SK-N-SH (cell line): ENCODE results near the gene MUC12. TPM values are rescaled to one million over a fixed set of nuclear protein-coding genes. Genes with fewer than 3 reads are reported as not detected.

Experiments used
- CTCF ChIA-PET: fragments of 300-600, 350-600 bp; formaldehyde crosslinking; extraction: SDS; loops from one replicate; lab custom pipeline; 2021; lab: Yijun Ruan, JAX
- POLR2A ChIA-PET: fragments of 350-600 bp; sonication (Branson Sonifier 250); formaldehyde crosslinking; extraction: SDS; loops from one replicate; lab custom pipeline; 2020; ENCODE audit warnings: antibody characterized with exemption, inconsistent platforms; lab: Yijun Ruan, JAX
- DNase-seq: peaks from one replicate; pipeline ENCODE4 v3.0.0; 2012
- H2AFZ ChIP-seq: fragments of 200-600 bp; sonication (generic); 2 replicates; pipeline ENCODE4 v1.8.1; 2016; ENCODE audit warnings: antibody characterized with exemption, mild to moderate bottlenecking, low read depth
- H3F3A ChIP-seq: fragments of 200-600 bp; sonication (generic); replicated peaks from 2 replicates; pipeline ENCODE3; 2016; ENCODE audit warnings: antibody characterized with exemption, mild to moderate bottlenecking; ENCODE audit not compliant: insufficient read depth
- H3K27ac ChIP-seq, 2 experiments: fragments of 200-500 bp in 1 of 2; fragments of 200-600 bp in 1 of 2; sonication (Bioruptor generic) in 1 of 2; sonication (generic), shearing (Covaris generic) in 1 of 2; 2 replicates each; pipeline versions ENCODE4 v1.5.1 to v1.6.1; 2014 to 2016; ENCODE audit warnings: low read depth in 2 of 2, inconsistent platforms in 1 of 2, low read length in 1 of 2, mild to moderate bottlenecking in 1 of 2, mixed read lengths in 1 of 2
- H3K27me3 ChIP-seq: fragments of 200-600 bp; sonication (generic), shearing (Covaris generic); 2 replicates; pipeline ENCODE4 v1.6.1; 2016; ENCODE audit warnings: mixed run types; ENCODE audit not compliant: insufficient read depth
- H3K36me3 ChIP-seq, 2 experiments: fragments of 200-500 bp in 1 of 2; fragments of 200-600 bp in 1 of 2; sonication (Bioruptor generic) in 1 of 2; sonication (generic) in 1 of 2; replicated peaks in 1 of 2; 2 replicates each; pipeline versions ENCODE3 to v1.5.1; 2014 to 2016; ENCODE audit warnings: low read length in 1 of 2, mild to moderate bottlenecking in 1 of 2; ENCODE audit not compliant: insufficient read depth in 2 of 2, control insufficient read depth in 1 of 2
- H3K4me1 ChIP-seq, 2 experiments: fragments of 200-500 bp in 1 of 2; fragments of 200-600 bp in 1 of 2; sonication (Bioruptor generic) in 1 of 2; sonication (generic), shearing (Covaris generic) in 1 of 2; 2 replicates each; pipeline versions ENCODE4 v1.5.1 to v1.6.1; 2014 to 2016; ENCODE audit warnings: low read depth in 1 of 2, low read length in 1 of 2, mixed run types in 1 of 2; ENCODE audit not compliant: insufficient read depth in 2 of 2, control insufficient read depth in 1 of 2
- H3K4me2 ChIP-seq: fragments of 200-600 bp; sonication (generic), shearing (Covaris generic); 2 replicates; pipeline ENCODE4 v1.6.1; 2017; ENCODE audit warnings: mixed run types
- H3K4me3 ChIP-seq, 2 experiments: fragments of 200-500 bp in 1 of 2; fragments of 200-600 bp in 1 of 2; sonication (Bioruptor generic) in 1 of 2; sonication (generic), shearing (Covaris generic) in 1 of 2; 2 replicates each; pipeline versions ENCODE4 v1.5.1 to v1.8.1; 2014 to 2016; ENCODE audit warnings: low read depth in 2 of 2, inconsistent platforms in 1 of 2, low read length in 1 of 2, mild to moderate bottlenecking in 1 of 2, mixed read lengths in 1 of 2, moderate library complexity in 1 of 2
- H3K79me2 ChIP-seq: fragments of 200-600 bp; sonication (generic); 2 replicates; pipeline ENCODE4 v1.8.1; 2017; ENCODE audit warnings: mild to moderate bottlenecking; ENCODE audit not compliant: insufficient read depth
- H3K9ac ChIP-seq: fragments of 200-600 bp; sonication (generic); 2 replicates; pipeline ENCODE4 v1.6.1; 2017; ENCODE audit warnings: mixed run types
- H3K9me2 ChIP-seq: fragments of 200-600 bp; sonication (generic); 2 replicates; pipeline ENCODE4 v1.6.1; 2017; ENCODE audit warnings: mixed run types
- H3K9me3 ChIP-seq: fragments of 200-600 bp; sonication (generic); 2 replicates; pipeline ENCODE4 v1.6.1; 2017; ENCODE audit warnings: mixed run types, mild to moderate bottlenecking, moderate library complexity
- H4K20me1 ChIP-seq: fragments of 200-600 bp; sonication (generic); 2 replicates; pipeline ENCODE4 v1.6.1; 2017; ENCODE audit warnings: mild to moderate bottlenecking, mixed run types; ENCODE audit not compliant: insufficient read depth
- CHD2 ChIP-seq: fragments of 150-350 bp; IDR thresholded peaks from 2 replicates; pipeline ENCODE4 v1.6.1; 2018; ENCODE audit warnings: low read length; ENCODE audit not compliant: partially characterized antibody
- EZH2phosphoT487 ChIP-seq: fragments of 200-600 bp; sonication (generic); IDR thresholded peaks from 2 replicates; pipeline ENCODE4 v1.6.1; 2017; ENCODE audit warnings: low read depth, mixed run types, mild to moderate bottlenecking, antibody characterized with exemption, moderate library complexity, borderline replicate concordance
- FOSL2 ChIP-seq: IDR thresholded peaks from 2 replicates; pipeline ENCODE4 v1.4.0; 2012; ENCODE audit warnings: low read depth, mild to moderate bottlenecking, moderate library complexity, borderline replicate concordance
- FOXJ3 ChIP-seq: sonication (generic); formaldehyde crosslinking; IDR thresholded peaks from 2 replicates; pipeline ENCODE4 v1.5.1; 2020; ENCODE audit warnings: mild to moderate bottlenecking, missing genetic modification reagents
- GATA2 ChIP-seq: sonication (generic); formaldehyde crosslinking; IDR thresholded peaks from 2 replicates; pipeline ENCODE4 v1.5.0; 2020; ENCODE audit warnings: mild to moderate bottlenecking, missing genetic modification reagents
- JUND ChIP-seq: IDR thresholded peaks from 2 replicates; pipeline ENCODE4 v1.4.0; 2012
- MXI1 ChIP-seq: IDR thresholded peaks from 2 replicates; pipeline ENCODE4 v1.6.1; 2012; ENCODE audit warnings: mild to moderate bottlenecking, low read depth, low read length, improper control_type of control experiment
- POLR2AphosphoS5 ChIP-seq: IDR thresholded peaks from 2 replicates; pipeline ENCODE4 v1.6.1; 2012; ENCODE audit warnings: low read depth, low read length
- RAD21 ChIP-seq: IDR thresholded peaks from 2 replicates; pipeline ENCODE4 v1.6.1; 2012; ENCODE audit warnings: mild to moderate bottlenecking, low read length
- RXRA ChIP-seq: IDR thresholded peaks from 2 replicates; pipeline ENCODE4 v1.4.0; 2012; ENCODE audit warnings: low read depth, mild to moderate bottlenecking, borderline replicate concordance
- SIN3A ChIP-seq: IDR thresholded peaks from 2 replicates; pipeline ENCODE4 v1.6.1; 2012; ENCODE audit warnings: low read depth, mild to moderate bottlenecking, low read length, moderate library complexity, borderline replicate concordance
- SMC3 ChIP-seq: IDR thresholded peaks from 2 replicates; pipeline ENCODE4 v1.6.1; 2012; ENCODE audit warnings: low read depth, low read length, improper control_type of control experiment
- TEAD4 ChIP-seq: IDR thresholded peaks from 2 replicates; pipeline ENCODE4 v1.4.0; 2012; ENCODE audit warnings: mild to moderate bottlenecking, borderline replicate concordance; ENCODE audit not compliant: insufficient read depth
- WGBS: methylation state at CpG from one replicate; pipeline ENCODE4 v1.1.6; 2017; ENCODE audit warnings: low lambda C conversion rate; 5-methylcytosine and 5-hydroxymethylcytosine counted together
- polyA plus RNA-seq, 3 experiments: library from polyadenylated mRNA; depleted of rRNA; stranded (reverse); fragments of >200 nt; gene quantifications; 2 replicates each; pipeline ENCODE4 v1.2.3, GENCODE V29; 2012
- TF ChIP-seq, protein P1 (sequence below): fragments of 150-350 bp; IDR thresholded peaks from 2 replicates; pipeline ENCODE4 v1.6.1; 2017; ENCODE audit warnings: antibody characterized with exemption, low read length, low read depth, borderline replicate concordance
- TF ChIP-seq, protein P2 (sequence below): IDR thresholded peaks from 2 replicates; pipeline ENCODE4 v1.4.0; 2012; ENCODE audit warnings: low read depth, borderline replicate concordance
- TF ChIP-seq, protein P3 (sequence below): fragments of 150-350 bp; IDR thresholded peaks from 2 replicates; pipeline ENCODE4 v1.6.1; 2016; ENCODE audit warnings: mild to moderate bottlenecking, low read depth, low read length
- TF ChIP-seq, protein P4 (sequence below): IDR thresholded peaks from 2 replicates; pipeline ENCODE4 v1.6.1; 2012; ENCODE audit warnings: mild to moderate bottlenecking, low read depth, low read length, moderate library complexity

Gene MUC12
- polyA plus RNA-seq, 1 of the 3 experiments (the other 2 are of a cell fraction) = not detected

DNA sequence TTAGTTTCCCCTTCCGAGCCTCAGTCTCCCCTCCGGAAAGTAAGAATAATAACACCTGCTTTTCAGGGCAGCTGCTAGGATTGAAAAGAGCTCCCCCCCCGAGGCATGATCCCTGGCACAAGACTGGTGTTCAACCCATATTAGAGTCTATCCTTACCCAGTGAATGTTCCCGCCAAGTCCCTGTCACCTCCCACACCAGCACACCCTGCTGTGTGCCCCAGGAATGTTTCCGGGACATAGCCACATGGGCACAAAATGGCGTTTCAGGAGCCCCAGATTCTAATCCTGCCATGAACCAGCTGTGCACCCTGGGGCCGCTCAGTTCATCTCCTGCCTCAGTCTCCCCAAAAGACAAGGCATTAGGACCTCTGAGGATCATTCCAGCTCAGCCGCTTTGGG, 51.1 kb downstream of the MUC12 start (continued):
- TF ChIP-seq SIN3A (no peak), POLR2AphosphoS5 (no peak), FOXJ3 (CRISPR knock-in tag) (no peak), JUND (no peak)
- TF ChIP-seq, protein P1, sequence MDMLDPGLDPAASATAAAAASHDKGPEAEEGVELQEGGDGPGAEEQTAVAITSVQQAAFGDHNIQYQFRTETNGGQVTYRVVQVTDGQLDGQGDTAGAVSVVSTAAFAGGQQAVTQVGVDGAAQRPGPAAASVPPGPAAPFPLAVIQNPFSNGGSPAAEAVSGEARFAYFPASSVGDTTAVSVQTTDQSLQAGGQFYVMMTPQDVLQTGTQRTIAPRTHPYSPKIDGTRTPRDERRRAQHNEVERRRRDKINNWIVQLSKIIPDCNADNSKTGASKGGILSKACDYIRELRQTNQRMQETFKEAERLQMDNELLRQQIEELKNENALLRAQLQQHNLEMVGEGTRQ = no peak
- TF ChIP-seq, protein P2, sequence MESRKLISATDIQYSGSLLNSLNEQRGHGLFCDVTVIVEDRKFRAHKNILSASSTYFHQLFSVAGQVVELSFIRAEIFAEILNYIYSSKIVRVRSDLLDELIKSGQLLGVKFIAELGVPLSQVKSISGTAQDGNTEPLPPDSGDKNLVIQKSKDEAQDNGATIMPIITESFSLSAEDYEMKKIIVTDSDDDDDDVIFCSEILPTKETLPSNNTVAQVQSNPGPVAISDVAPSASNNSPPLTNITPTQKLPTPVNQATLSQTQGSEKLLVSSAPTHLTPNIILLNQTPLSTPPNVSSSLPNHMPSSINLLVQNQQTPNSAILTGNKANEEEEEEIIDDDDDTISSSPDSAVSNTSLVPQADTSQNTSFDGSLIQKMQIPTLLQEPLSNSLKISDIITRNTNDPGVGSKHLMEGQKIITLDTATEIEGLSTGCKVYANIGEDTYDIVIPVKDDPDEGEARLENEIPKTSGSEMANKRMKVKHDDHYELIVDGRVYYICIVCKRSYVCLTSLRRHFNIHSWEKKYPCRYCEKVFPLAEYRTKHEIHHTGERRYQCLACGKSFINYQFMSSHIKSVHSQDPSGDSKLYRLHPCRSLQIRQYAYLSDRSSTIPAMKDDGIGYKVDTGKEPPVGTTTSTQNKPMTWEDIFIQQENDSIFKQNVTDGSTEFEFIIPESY = no peak
- TF ChIP-seq, protein P3, sequence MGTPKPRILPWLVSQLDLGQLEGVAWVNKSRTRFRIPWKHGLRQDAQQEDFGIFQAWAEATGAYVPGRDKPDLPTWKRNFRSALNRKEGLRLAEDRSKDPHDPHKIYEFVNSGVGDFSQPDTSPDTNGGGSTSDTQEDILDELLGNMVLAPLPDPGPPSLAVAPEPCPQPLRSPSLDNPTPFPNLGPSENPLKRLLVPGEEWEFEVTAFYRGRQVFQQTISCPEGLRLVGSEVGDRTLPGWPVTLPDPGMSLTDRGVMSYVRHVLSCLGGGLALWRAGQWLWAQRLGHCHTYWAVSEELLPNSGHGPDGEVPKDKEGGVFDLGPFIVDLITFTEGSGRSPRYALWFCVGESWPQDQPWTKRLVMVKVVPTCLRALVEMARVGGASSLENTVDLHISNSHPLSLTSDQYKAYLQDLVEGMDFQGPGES = no peak

DNA sequence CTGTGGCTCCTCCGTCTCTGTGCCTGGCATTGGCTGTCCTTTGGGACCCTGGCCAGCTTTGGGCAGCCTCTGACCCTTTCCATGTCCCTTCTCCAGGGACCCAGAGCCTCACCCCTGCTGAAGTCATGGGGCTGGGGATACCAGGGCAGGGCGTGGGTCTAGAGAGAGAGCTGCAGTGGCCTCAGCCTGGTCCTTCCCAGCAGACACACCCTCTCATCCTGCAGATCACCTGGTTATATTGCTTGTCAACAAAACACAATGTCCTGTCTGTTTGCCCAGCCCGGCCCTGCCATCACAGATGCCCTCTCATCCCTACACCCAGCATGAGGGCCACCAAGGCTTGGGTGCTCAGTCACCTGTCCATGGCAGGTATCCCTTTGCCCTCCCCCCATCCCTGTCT, 52.3 kb downstream of the MUC12 start:
- no peaks in the 10 kb centered on the region for H3K79me2 ChIP-seq
- ChIA-PET CTCF (interaction anchor here (0.6 kb wide), 1 partner anchor 38 kb away, joined by 3 read pairs; no protein-coding TSS in a partner anchor), POLR2A (interaction anchor here (0.7 kb wide), 1 partner anchor 140 kb away, joined by 4 read pairs; no protein-coding TSS in a partner anchor)
- no peak for DNase-seq
- H3K36me3 ChIP-seq = no peaks in the 10 kb centered on the region
- no peak overlapping the region for H3K4me2 ChIP-seq
- H3K4me1 ChIP-seq = peaks cover 4% of the 10 kb centered on the region in 2 experiments; a peak in 2 of 4 replicates
- no peak overlapping the region for H3K27ac ChIP-seq
- H3F3A ChIP-seq = no peaks in the 10 kb centered on the region
- 11% methylated on average over 3 of the region's 3 CpGs for WGBS
- H3K27me3 ChIP-seq = peaks cover 16% of the 10 kb centered on the region
- H4K20me1 ChIP-seq = no peaks in the 10 kb centered on the region
- no peaks in the 10 kb centered on the region for H3K9me3 ChIP-seq
- H3K9me2 ChIP-seq = no peaks in the 10 kb centered on the region
- H2AFZ ChIP-seq = no peak overlapping the region
- no peak overlapping the region for H3K4me3 ChIP-seq
- H3K9ac ChIP-seq = no peak overlapping the region
- TF ChIP-seq EZH2phosphoT487 = no peak
- TF ChIP-seq MXI1 = no peak
- TF ChIP-seq SIN3A = no peak
- TF ChIP-seq RXRA = no peak
- TF ChIP-seq CHD2 = no peak
- no peak for TF ChIP-seq FOXJ3 (CRISPR knock-in tag)
- TF ChIP-seq, protein P3 = no peak
- TF ChIP-seq RAD21 = no peak
- no peak for TF ChIP-seq GATA2 (CRISPR knock-in tag)
- no peak for TF ChIP-seq TEAD4
- TF ChIP-seq, protein P1 = no peak
- no peak for TF ChIP-seq SMC3
- TF ChIP-seq FOSL2 = no peak
- TF ChIP-seq, protein P4, sequence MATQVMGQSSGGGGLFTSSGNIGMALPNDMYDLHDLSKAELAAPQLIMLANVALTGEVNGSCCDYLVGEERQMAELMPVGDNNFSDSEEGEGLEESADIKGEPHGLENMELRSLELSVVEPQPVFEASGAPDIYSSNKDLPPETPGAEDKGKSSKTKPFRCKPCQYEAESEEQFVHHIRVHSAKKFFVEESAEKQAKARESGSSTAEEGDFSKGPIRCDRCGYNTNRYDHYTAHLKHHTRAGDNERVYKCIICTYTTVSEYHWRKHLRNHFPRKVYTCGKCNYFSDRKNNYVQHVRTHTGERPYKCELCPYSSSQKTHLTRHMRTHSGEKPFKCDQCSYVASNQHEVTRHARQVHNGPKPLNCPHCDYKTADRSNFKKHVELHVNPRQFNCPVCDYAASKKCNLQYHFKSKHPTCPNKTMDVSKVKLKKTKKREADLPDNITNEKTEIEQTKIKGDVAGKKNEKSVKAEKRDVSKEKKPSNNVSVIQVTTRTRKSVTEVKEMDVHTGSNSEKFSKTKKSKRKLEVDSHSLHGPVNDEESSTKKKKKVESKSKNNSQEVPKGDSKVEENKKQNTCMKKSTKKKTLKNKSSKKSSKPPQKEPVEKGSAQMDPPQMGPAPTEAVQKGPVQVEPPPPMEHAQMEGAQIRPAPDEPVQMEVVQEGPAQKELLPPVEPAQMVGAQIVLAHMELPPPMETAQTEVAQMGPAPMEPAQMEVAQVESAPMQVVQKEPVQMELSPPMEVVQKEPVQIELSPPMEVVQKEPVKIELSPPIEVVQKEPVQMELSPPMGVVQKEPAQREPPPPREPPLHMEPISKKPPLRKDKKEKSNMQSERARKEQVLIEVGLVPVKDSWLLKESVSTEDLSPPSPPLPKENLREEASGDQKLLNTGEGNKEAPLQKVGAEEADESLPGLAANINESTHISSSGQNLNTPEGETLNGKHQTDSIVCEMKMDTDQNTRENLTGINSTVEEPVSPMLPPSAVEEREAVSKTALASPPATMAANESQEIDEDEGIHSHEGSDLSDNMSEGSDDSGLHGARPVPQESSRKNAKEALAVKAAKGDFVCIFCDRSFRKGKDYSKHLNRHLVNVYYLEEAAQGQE = no peak
- TF ChIP-seq, protein P2 = no peak
